K562 (cell line): ENCODE measurements around the gene SERAC1.

Experiments
- CTCF ChIP-seq, 3 experiments: IDR thresholded peaks in 2 of 3; conservative IDR thresholded peaks in 1 of 3; 2 replicates each; pipeline ENCODE4 v1.5.1; 2011 to 2012; ENCODE audit warnings: low read length in 3 of 3, mild to moderate bottlenecking in 3 of 3, control low read depth in 2 of 3, improper control_type of control experiment in 1 of 3, inconsistent platforms in 1 of 3, low read depth in 1 of 3, mixed read lengths in 1 of 3, moderate library complexity in 1 of 3; ENCODE audit not compliant: insufficient read depth in 2 of 3
- E2F6 ChIP-seq, 2 experiments: IDR thresholded peaks; 2 replicates each; pipeline ENCODE4 v1.6.1; 2011; ENCODE audit warnings: borderline replicate concordance in 1 of 2, control low read depth in 1 of 2, low read depth in 1 of 2, low read length in 1 of 2, mild to moderate bottlenecking in 1 of 2, mixed read lengths in 1 of 2, moderate library complexity in 1 of 2; ENCODE audit not compliant: insufficient read depth in 1 of 2, insufficient read length in 1 of 2, poor library complexity in 1 of 2, severe bottlenecking in 1 of 2; ENCODE audit errors: extremely low read depth in 1 of 2
- FOXK2 ChIP-seq, 2 experiments: fragments of 450-650 bp; IDR thresholded peaks in 1 of 2; conservative IDR thresholded peaks in 1 of 2; 2 replicates each; pipeline ENCODE4 v1.6.1; 2016; ENCODE audit warnings: low read depth in 2 of 2, mild to moderate bottlenecking in 1 of 2
- GABPA ChIP-seq: fragments of 200-800 bp; sonication (Bioruptor generic); conservative IDR thresholded peaks from 2 replicates; pipeline ENCODE4 v1.6.1; 2016; ENCODE audit warnings: low read depth, missing genetic modification characterization, missing compliant biosample characterization
- GATA2 ChIP-seq: sonication (generic); formaldehyde crosslinking; IDR thresholded peaks from 2 replicates; pipeline ENCODE4 v1.4.0; 2020; ENCODE audit warnings: mild to moderate bottlenecking, missing genetic modification reagents
- HDAC8 ChIP-seq: fragments of 450-650 bp; IDR thresholded peaks from 2 replicates; pipeline ENCODE4 v1.6.1; 2016; ENCODE audit warnings: mild to moderate bottlenecking, missing genetic modification characterization, moderate library complexity, missing compliant biosample characterization
- MAX ChIP-seq: sonication (generic); formaldehyde crosslinking; IDR thresholded peaks from 2 replicates; pipeline ENCODE4 v1.9.0; 2022; ENCODE audit warnings: mild to moderate bottlenecking, missing genetic modification reagents
- MXI1 ChIP-seq: IDR thresholded peaks from 2 replicates; pipeline ENCODE4 v1.6.1; 2011; ENCODE audit warnings: low read depth, mild to moderate bottlenecking, improper control_type of control experiment, low read length
- POLR2AphosphoS5 ChIP-seq: IDR thresholded peaks from 2 replicates; pipeline ENCODE4 v1.6.1; 2011; ENCODE audit warnings: mild to moderate bottlenecking, low read depth, low read length, moderate library complexity; ENCODE audit not compliant: control insufficient read depth, insufficient read depth
- REST ChIP-seq, 2 experiments: fragments of 450-650 bp; formaldehyde crosslinking in 1 of 2; IDR thresholded peaks; 2 replicates each; pipeline versions ENCODE4 v1.4.0 to v1.6.1; 2014 to 2020; ENCODE audit warnings: mild to moderate bottlenecking in 2 of 2, borderline replicate concordance in 1 of 2, low read depth in 1 of 2
- TAF1 ChIP-seq: IDR thresholded peaks from 2 replicates; pipeline ENCODE4 v1.6.1; 2011; ENCODE audit warnings: mild to moderate bottlenecking, low read length, moderate library complexity; ENCODE audit not compliant: insufficient read depth, control insufficient read depth, severe bottlenecking; ENCODE audit errors: extremely low read depth
- ZKSCAN3 ChIP-seq: fragments of 250-450 bp; sonication (Bioruptor Pico); IDR thresholded peaks from 2 replicates; pipeline ENCODE4 v1.4.0; 2020

GRCh38 chr6:158122048-158122447 is 46.0 kb downstream of the SERAC1 start:
- TF ChIP-seq MAX (CRISPR knock-in tag) (no peak), TAF1 (no peak), FOXK2 (conservative IDR thresholded peaks at IDR 0.05 in 1 of 2, IDR thresholded peaks at IDR 0.05 in 1 of 2; ENCODE audit: low read depth in 2 of 2) (no peak), MXI1 (no peak), GABPA (tag) (no peak), ZKSCAN3 (no peak), E2F6 (IDR thresholded peaks at IDR 0.05; ENCODE audit: borderline replicate concordance in 1 of 2, extremely low read depth in 1 of 2, insufficient read depth in 1 of 2, insufficient read length in 1 of 2, low read depth in 1 of 2, low read length in 1 of 2, poor library complexity in 1 of 2, severe bottlenecking in 1 of 2) (no peak), GATA2 (CRISPR knock-in tag) (no peak), HDAC8 (tag) (no peak), POLR2AphosphoS5 (no peak), CTCF (IDR thresholded peaks at IDR 0.05 in 2 of 3, conservative IDR thresholded peaks at IDR 0.05 in 1 of 3; ENCODE audit: insufficient read depth in 2 of 3, low read depth in 1 of 3, low read length in 3 of 3) (no peak), REST (IDR thresholded peaks at IDR 0.05; ENCODE audit: borderline replicate concordance) (no peak), REST (CRISPR knock-in tag; IDR thresholded peaks at IDR 0.05; ENCODE audit: low read depth) (no peak)
